H1 (cell line): Measurements from ENCODE around the gene MPV17. TPM values are rescaled to one million over a fixed set of nuclear protein-coding genes. Genes with fewer than 3 reads are reported as not detected.
"Not testable (repeated sequence)": the region's sequence is repeated elsewhere in the genome, so short reads cannot be mapped to it uniquely, and the experiment has no call there.

Source experiments
- CTCF ChIA-PET: fragments of 300-600 bp; sonication (Branson Sonifier 250); formaldehyde crosslinking; loops from one replicate; lab custom pipeline; 2021; ENCODE audit not compliant: partially characterized antibody; lab: Charles Lee
- POLR2A ChIA-PET: fragments of 300-600 bp; sonication (Branson Sonifier 250); formaldehyde crosslinking; loops from one replicate; lab custom pipeline; 2021; ENCODE audit warnings: inconsistent platforms; ENCODE audit not compliant: partially characterized antibody; lab: Charles Lee
- DNase-seq, 2 experiments: peaks; one replicate each; pipeline versions ENCODE4 v3.0.0 to v3.0.0-alpha.2; 2010 to 2022; ENCODE audit warnings: low spot score in 2 of 2, low read depth in 1 of 2, mixed read lengths in 1 of 2
- FAIRE-seq: peaks from 2 replicates; lab custom pipeline; 2011; peaks lifted over from hg19 to GRCh38; lab: Jason Lieb, UNC
- H2AFZ ChIP-seq: 2 replicates; pipeline ENCODE4 v1.8.1; 2012; ENCODE audit warnings: low read length, inconsistent platforms
- H2AK5ac ChIP-seq: 2 replicates; pipeline ENCODE4 v1.6.1; 2013; ENCODE audit warnings: low read depth, low read length
- H2BK120ac ChIP-seq: replicated peaks from 2 replicates; pipeline ENCODE3; 2013; ENCODE audit warnings: low read depth, low read length, inconsistent platforms
- H2BK12ac ChIP-seq: 2 replicates; pipeline ENCODE4 v1.6.1; 2013; ENCODE audit warnings: low read depth, low read length
- H2BK15ac ChIP-seq: 2 replicates; pipeline ENCODE4 v1.6.1; 2013; ENCODE audit warnings: low read length
- H2BK20ac ChIP-seq: 2 replicates; pipeline ENCODE4 v1.6.1; 2013; ENCODE audit warnings: low read length
- H2BK5ac ChIP-seq: 2 replicates; pipeline ENCODE4 v1.6.1; 2013; ENCODE audit warnings: low read depth, low read length
- H3K14ac ChIP-seq: 2 replicates; pipeline ENCODE4 v1.6.1; 2013; ENCODE audit warnings: inconsistent platforms; ENCODE audit not compliant: insufficient read length
- H3K18ac ChIP-seq: 2 replicates; pipeline ENCODE4 v1.6.1; 2013; ENCODE audit warnings: low read length; ENCODE audit errors: extremely low read depth
- H3K23ac ChIP-seq: 2 replicates; pipeline ENCODE4 v1.6.1; 2013; ENCODE audit warnings: inconsistent platforms; ENCODE audit not compliant: insufficient read length
- H3K23me2 ChIP-seq: 2 replicates; pipeline ENCODE4 v1.6.1; 2013; ENCODE audit warnings: low read depth, low read length
- H3K27ac ChIP-seq: 2 replicates; pipeline ENCODE4 v1.6.1; 2011; ENCODE audit warnings: low read depth, low read length, inconsistent platforms
- H3K27me3 ChIP-seq, 4 experiments: replicated peaks in 1 of 4; 1 replicate in 1 of 4; 2 replicates in 3 of 4; pipeline versions ENCODE4 v1.6.1 to v1.8.1; 2011 to 2013; ENCODE audit warnings: low read length in 3 of 4, mild to moderate bottlenecking in 3 of 4, inconsistent platforms in 2 of 4, mixed read lengths in 2 of 4, moderate library complexity in 1 of 4; ENCODE audit not compliant: control insufficient read depth in 3 of 4, insufficient read depth in 3 of 4; ENCODE audit errors: extremely low read depth in 1 of 4
- H3K36me3 ChIP-seq, 4 experiments: 2 replicates each; pipeline versions ENCODE4 v1.6.1 to v1.8.1; 2011 to 2013; ENCODE audit warnings: mild to moderate bottlenecking in 4 of 4, low read length in 3 of 4, moderate library complexity in 2 of 4, control low read depth in 1 of 4, inconsistent platforms in 1 of 4; ENCODE audit not compliant: insufficient read depth in 4 of 4, control insufficient read depth in 2 of 4
- H3K4ac ChIP-seq: replicated peaks from 2 replicates; pipeline ENCODE3; 2013; ENCODE audit warnings: low read length, low read depth, mixed read lengths, inconsistent platforms; ENCODE audit not compliant: insufficient read length
- H3K4me1 ChIP-seq, 4 experiments: replicated peaks in 1 of 4; 1 replicate in 1 of 4; 2 replicates in 3 of 4; pipeline versions ENCODE4 v1.6.1 to v1.8.1; 2011 to 2013; ENCODE audit warnings: low read length in 3 of 4, inconsistent platforms in 2 of 4, mixed read lengths in 1 of 4; ENCODE audit not compliant: insufficient read depth in 4 of 4, control insufficient read depth in 3 of 4
- H3K4me2 ChIP-seq, 2 experiments: 2 replicates each; pipeline versions ENCODE4 v1.6.1 to v1.8.1; 2011 to 2013; ENCODE audit warnings: low read depth in 2 of 2, low read length in 2 of 2, control low read depth in 1 of 2, inconsistent platforms in 1 of 2, mild to moderate bottlenecking in 1 of 2; ENCODE audit not compliant: insufficient read depth in 1 of 2
- H3K4me3 ChIP-seq, 4 experiments: fragments of 200-600, 300-600 bp in 1 of 4; sonication (generic), shearing (Covaris generic), sonication (Bioruptor Twin) in 1 of 4; 2 replicates each; pipeline versions ENCODE4 v1.5.1 to v1.8.1; 2011 to 2016; ENCODE audit warnings: low read length in 4 of 4, low read depth in 3 of 4, control low read depth in 2 of 4, inconsistent platforms in 2 of 4, mild to moderate bottlenecking in 2 of 4, mixed read lengths in 1 of 4, moderate library complexity in 1 of 4; ENCODE audit not compliant: insufficient read depth in 2 of 4; ENCODE audit errors: extremely low read depth in 1 of 4
- H3K56ac ChIP-seq: replicated peaks from 2 replicates; pipeline ENCODE3; 2013; ENCODE audit warnings: low read depth, mild to moderate bottlenecking, mixed read lengths, low read length, inconsistent platforms; ENCODE audit not compliant: insufficient read length
- H3K79me1 ChIP-seq: 2 replicates; pipeline ENCODE4 v1.6.1; 2013; ENCODE audit warnings: low read depth, low read length, control low read depth
- H3K79me2 ChIP-seq, 2 experiments: 2 replicates each; pipeline versions ENCODE4 v1.6.1 to v1.8.1; 2012 to 2013; ENCODE audit warnings: low read length in 2 of 2, mild to moderate bottlenecking in 2 of 2, inconsistent platforms in 1 of 2; ENCODE audit not compliant: insufficient read depth in 2 of 2, control insufficient read depth in 1 of 2
- H3K9ac ChIP-seq, 4 experiments: replicated peaks in 1 of 4; 1 replicate in 1 of 4; 2 replicates in 3 of 4; pipeline versions ENCODE4 v1.6.1 to v1.8.1; 2011 to 2013; ENCODE audit warnings: low read depth in 3 of 4, low read length in 3 of 4, control low read depth in 2 of 4, mild to moderate bottlenecking in 2 of 4, moderate library complexity in 2 of 4, inconsistent platforms in 1 of 4; ENCODE audit errors: extremely low read depth in 1 of 4
- H3K9me3 ChIP-seq, 2 experiments: 2 replicates each; pipeline versions ENCODE4 v1.6.1 to v1.8.1; 2012 to 2013; ENCODE audit warnings: mild to moderate bottlenecking in 2 of 2, moderate library complexity in 2 of 2, control low read depth in 1 of 2, inconsistent platforms in 1 of 2, low read depth in 1 of 2, low read length in 1 of 2, mixed read lengths in 1 of 2; ENCODE audit not compliant: insufficient read depth in 2 of 2
- H4K20me1 ChIP-seq, 2 experiments: replicated peaks in 1 of 2; 2 replicates each; pipeline versions ENCODE3 to v1.8.1; 2011 to 2013; ENCODE audit warnings: inconsistent platforms in 2 of 2, low read length in 2 of 2, mild to moderate bottlenecking in 1 of 2; ENCODE audit not compliant: insufficient read depth in 2 of 2, control insufficient read depth in 1 of 2
- H4K5ac ChIP-seq: 2 replicates; pipeline ENCODE4 v1.6.1; 2013; ENCODE audit warnings: low read length, low read depth, mixed read lengths, inconsistent platforms; ENCODE audit not compliant: insufficient read length
- H4K8ac ChIP-seq: 2 replicates; pipeline ENCODE4 v1.8.0; 2013; ENCODE audit warnings: mild to moderate bottlenecking, moderate library complexity, low read length, inconsistent platforms; ENCODE audit not compliant: insufficient read depth; ENCODE audit errors: extremely low read depth
- H4K91ac ChIP-seq: replicated peaks from 2 replicates; pipeline ENCODE3; 2013; ENCODE audit warnings: low read length, mixed read lengths, inconsistent platforms; ENCODE audit not compliant: insufficient read length
- WGBS, 2 experiments: shearing (Covaris generic) in 1 of 2; methylation state at CpG; one replicate each; pipeline versions ENCODE4 v1.1.6 to v1.1.7; 2013 to 2015; ENCODE audit warnings: low lambda C conversion rate in 2 of 2, mixed read lengths in 2 of 2, inconsistent platforms in 1 of 2, low coverage in 1 of 2, missing lambda C conversion rate in 1 of 2; ENCODE audit not compliant: insufficient replicate concordance in 2 of 2, insufficient coverage in 1 of 2, insufficient read length in 1 of 2; ENCODE audit errors: extremely low coverage in 1 of 2, missing lambda C conversion rate in 1 of 2; 5-methylcytosine and 5-hydroxymethylcytosine counted together
- polyA plus RNA-seq, 7 experiments: library from polyadenylated mRNA; depleted of rRNA in 3 of 7; stranded (reverse) in 5 of 7; unstranded in 2 of 7; fragments of >200 nt in 5 of 7; fragments of 200-250 nt in 2 of 7; gene quantifications; 1 replicate in 5 of 7; 2 replicates in 1 of 7; 4 replicates in 1 of 7; pipeline versions ENCODE4 v1.2.1 to v1.2.3, GENCODE V29; 2011 to 2013; ENCODE audit warnings: missing spikeins in 2 of 7, mixed read lengths in 2 of 7
- total RNA-seq: library from RNA; stranded (reverse); fragmentation: NEBNext Ultra II Directional; extraction: Animal tissue kit (Norgen Biotek cat#: 25700); gene quantifications from 2 replicates; pipeline ENCODE4 v1.2.1, GENCODE V29; 2021

The MPV17 gene
- total and polyA plus RNA-seq, 2 of the 8 experiments (the other 6 are each of a cell fraction or from before 2014, with no cell fraction given): 45.2 to 181 TPM

- not testable (repeated sequence) for H3K4me3 ChIP-seq, H2AK5ac ChIP-seq, H3K56ac ChIP-seq
Measured at GRCh38 chr2:27268296-27268695, 54.6 kb downstream of the MPV17 start.

More at GRCh38 chr2:27268296-27268695, 54.6 kb downstream of the MPV17 start:
- not testable (repeated sequence) for H3K36me3 ChIP-seq, H3K79me2 ChIP-seq, H2BK20ac ChIP-seq, H2BK12ac ChIP-seq, FAIRE-seq, H2BK120ac ChIP-seq, H4K5ac ChIP-seq, H3K9me3 ChIP-seq, H3K4me2 ChIP-seq, H4K8ac ChIP-seq, H2BK15ac ChIP-seq, H3K4me1 ChIP-seq, H3K79me1 ChIP-seq, H4K20me1 ChIP-seq, H3K23ac ChIP-seq, H3K9ac ChIP-seq, H2AFZ ChIP-seq, H3K27ac ChIP-seq, H3K18ac ChIP-seq, H3K14ac ChIP-seq, H3K4ac ChIP-seq, DNase-seq, H2BK5ac ChIP-seq, H4K91ac ChIP-seq
- ChIA-PET CTCF (interaction anchor here (0.6 to 14.1 kb wide), 6 partner anchors 11 to 413 kb away, joined by 3 to 288 read pairs (median 36); partner anchors contain the start of genes DNAJC5G and TRIM54), POLR2A (interaction anchor here (1.4 to 8.2 kb wide), 2 partner anchors 11 to 18 kb away, joined by 3 to 63 read pairs; partner anchors contain the start of genes DNAJC5G and TRIM54)
- peaks cover 11% of the 10 kb centered on the region; the same call in 1 of the 2 replicates for H3K23me2 ChIP-seq
- 94% methylated on average over 12 of the region's 13 CpGs; no CpG with 5 or more reads in 1 of the 2 experiments for WGBS, 2 experiments
- H3K27me3 ChIP-seq: peaks cover 21 to 38% (median 33%) of the 10 kb centered on the region in 4 experiments
